ENCODE results near the gene SAE1.

SAE1 gene

DNA sequence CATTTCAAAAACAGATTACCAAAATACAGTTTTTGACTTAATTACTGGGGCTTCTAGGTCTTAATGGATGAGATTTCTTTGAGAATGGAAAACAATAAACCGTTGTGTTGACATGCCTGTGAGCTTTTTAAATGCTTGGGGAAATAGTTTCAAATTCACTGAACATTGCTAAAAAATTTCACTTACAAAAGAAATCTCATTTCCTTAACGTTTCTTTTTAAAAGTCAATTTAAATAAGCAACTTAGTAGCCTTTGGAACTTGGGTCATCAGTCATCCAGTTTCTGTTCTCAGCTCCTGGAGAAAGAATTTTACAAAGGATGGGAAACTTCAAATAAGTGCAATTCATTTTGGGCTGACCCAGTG, 21.5 kb upstream of the SAE1 start:
- Histone ChIP-seq H3K4me2 (ENCODE audit: insufficient read depth, low read length) (peak overlapping the region; percentile 77; the same call in 1 of the 2 replicates), H3K9me3 (ENCODE audit: insufficient read depth, low read length, severe bottlenecking) (no peaks in the 10 kb centered on the region), H3K79me2 (ENCODE audit: insufficient read depth, low read length) (peaks cover 79% of the 10 kb centered on the region), H3K36me3 (ENCODE audit: insufficient read depth, low read length) (peaks cover 46% of the 10 kb centered on the region), H3K9ac (ENCODE audit: low read depth, low read length) (peak overlapping the region; percentile 100; the same call in 1 of the 2 replicates), H4K20me1 (ENCODE audit: insufficient read depth, low read length) (peaks cover 23% of the 10 kb centered on the region; the same call in 1 of the 2 replicates), H3K27me3 (ENCODE audit: insufficient read depth, low read length, poor library complexity) (no peaks in the 10 kb centered on the region), H3K4me1 (ENCODE audit: insufficient read depth, low read length) (peaks cover 50% of the 10 kb centered on the region), H3K27ac (ENCODE audit: low read length) (peak overlapping the region; percentile 96; the same call in 1 of the 2 replicates), H2AFZ (ENCODE audit: low read depth, low read length) (no peak overlapping the region), H3K4me3 (ENCODE audit: low read depth in 1 of 2, low read length in 2 of 2) (no peak overlapping the region)
- TF ChIP-seq EZH2 (IDR thresholded peaks at IDR 0.05; ENCODE audit: borderline replicate concordance, low read depth, low read length, severe bottlenecking) = no peak
- TF ChIP-seq, protein P1, sequence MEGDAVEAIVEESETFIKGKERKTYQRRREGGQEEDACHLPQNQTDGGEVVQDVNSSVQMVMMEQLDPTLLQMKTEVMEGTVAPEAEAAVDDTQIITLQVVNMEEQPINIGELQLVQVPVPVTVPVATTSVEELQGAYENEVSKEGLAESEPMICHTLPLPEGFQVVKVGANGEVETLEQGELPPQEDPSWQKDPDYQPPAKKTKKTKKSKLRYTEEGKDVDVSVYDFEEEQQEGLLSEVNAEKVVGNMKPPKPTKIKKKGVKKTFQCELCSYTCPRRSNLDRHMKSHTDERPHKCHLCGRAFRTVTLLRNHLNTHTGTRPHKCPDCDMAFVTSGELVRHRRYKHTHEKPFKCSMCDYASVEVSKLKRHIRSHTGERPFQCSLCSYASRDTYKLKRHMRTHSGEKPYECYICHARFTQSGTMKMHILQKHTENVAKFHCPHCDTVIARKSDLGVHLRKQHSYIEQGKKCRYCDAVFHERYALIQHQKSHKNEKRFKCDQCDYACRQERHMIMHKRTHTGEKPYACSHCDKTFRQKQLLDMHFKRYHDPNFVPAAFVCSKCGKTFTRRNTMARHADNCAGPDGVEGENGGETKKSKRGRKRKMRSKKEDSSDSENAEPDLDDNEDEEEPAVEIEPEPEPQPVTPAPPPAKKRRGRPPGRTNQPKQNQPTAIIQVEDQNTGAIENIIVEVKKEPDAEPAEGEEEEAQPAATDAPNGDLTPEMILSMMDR (IDR thresholded peaks at IDR 0.05; ENCODE audit: borderline replicate concordance, extremely low read depth, low read length, poor library complexity, severe bottlenecking) = no peak
- DNase-seq (no peak), ATAC-seq (ENCODE audit: insufficient read depth, low read depth) (no peak)

GRCh38 chr19:47109541-47110375, 20.9 kb upstream of the SAE1 start:
- TF ChIP-seq, protein P1 (IDR thresholded peaks at IDR 0.05; ENCODE audit: borderline replicate concordance, extremely low read depth, low read length, poor library complexity, severe bottlenecking) = no peak
- TF ChIP-seq EZH2 (IDR thresholded peaks at IDR 0.05; ENCODE audit: borderline replicate concordance, low read depth, low read length, severe bottlenecking) = no peak
- no peak overlapping the region for H2AFZ ChIP-seq (ENCODE audit: low read depth, low read length)
- ATAC-seq (ENCODE audit: insufficient read depth, low read depth) = no peak
- H3K4me2 ChIP-seq (ENCODE audit: insufficient read depth, low read length) = peak overlapping the region; percentile 77
- no peaks in the 10 kb centered on the region for H3K27me3 ChIP-seq (ENCODE audit: insufficient read depth, low read length, poor library complexity)
- peak overlapping the region; percentile 66 to 87; a peak in 3 of 4 replicates for H3K4me3 ChIP-seq (ENCODE audit: low read depth in 1 of 2, low read length in 2 of 2)
- peak overlapping the region; percentile 96 for H3K27ac ChIP-seq (ENCODE audit: low read length)
- H3K9ac ChIP-seq (ENCODE audit: low read depth, low read length) = peak overlapping the region; percentile 100
- H4K20me1 ChIP-seq (ENCODE audit: insufficient read depth, low read length) = peaks cover 19% of the 10 kb centered on the region; the same call in 1 of the 2 replicates
- DNase-seq = peak; percentile 51
- H3K79me2 ChIP-seq (ENCODE audit: insufficient read depth, low read length) = peaks cover 73% of the 10 kb centered on the region
- peaks cover 42% of the 10 kb centered on the region for H3K36me3 ChIP-seq (ENCODE audit: insufficient read depth, low read length)
- H3K9me3 ChIP-seq (ENCODE audit: insufficient read depth, low read length, severe bottlenecking) = no peaks in the 10 kb centered on the region
- peaks cover 51% of the 10 kb centered on the region for H3K4me1 ChIP-seq (ENCODE audit: insufficient read depth, low read length)

- Histone ChIP-seq H4K20me1 (ENCODE audit: insufficient read depth, low read length) (peaks cover 15% of the 10 kb centered on the region; the same call in 1 of the 2 replicates), H3K4me2 (ENCODE audit: insufficient read depth, low read length) (peak overlapping the region; percentile 77), H3K4me1 (ENCODE audit: insufficient read depth, low read length) (peaks cover 51% of the 10 kb centered on the region), H3K9ac (ENCODE audit: low read depth, low read length) (peak overlapping the region; percentile 100), H3K79me2 (ENCODE audit: insufficient read depth, low read length) (peaks cover 65% of the 10 kb centered on the region), H3K36me3 (ENCODE audit: insufficient read depth, low read length) (peaks cover 37% of the 10 kb centered on the region), H2AFZ (ENCODE audit: low read depth, low read length) (no peak overlapping the region), H3K9me3 (ENCODE audit: insufficient read depth, low read length, severe bottlenecking) (no peaks in the 10 kb centered on the region), H3K4me3 (ENCODE audit: low read depth in 1 of 2, low read length in 2 of 2) (peak overlapping the region; percentile 66 to 87), H3K27ac (ENCODE audit: low read length) (peak overlapping the region; percentile 96), H3K27me3 (ENCODE audit: insufficient read depth, low read length, poor library complexity) (no peaks in the 10 kb centered on the region)
- peak; percentile 55 for DNase-seq
- no peak for TF ChIP-seq EZH2 (IDR thresholded peaks at IDR 0.05; ENCODE audit: borderline replicate concordance, low read depth, low read length, severe bottlenecking)
- TF ChIP-seq, protein P1 (IDR thresholded peaks at IDR 0.05; ENCODE audit: borderline replicate concordance, extremely low read depth, low read length, poor library complexity, severe bottlenecking) = no peak
- no peak for ATAC-seq (ENCODE audit: insufficient read depth, low read depth)
Measured at GRCh38 chr19:47110521-47111005, 20.1 kb upstream of the SAE1 start.

Measured in DND-41 (cell line).